GM12878 (cell line): ENCODE results near the gene THOC1. TPM values are rescaled to one million over a fixed set of nuclear protein-coding genes. Genes with fewer than 3 reads are reported as not detected.

Source experiments
- ATAC-seq: fragments of 200-7000 bp; cut with Tn5 transposase; 3 replicates; pipeline ENCODE4 v1.9.1; 2020; ENCODE audit warnings: mild to moderate bottlenecking, moderate library complexity
- BruUV-seq: library from RNA; stranded (reverse); fragments of 400-500 nt; replicated peaks from 2 replicates; lab custom pipeline; 2021; lab: Mats Ljungman, UMichigan
- CTCF ChIA-PET: fragments of 300-600 bp; sonication (Branson Sonifier 250); formaldehyde crosslinking; extraction: SDS; loops from one replicate; lab custom pipeline; 2021; ENCODE audit warnings: inconsistent platforms; lab: Yijun Ruan, JAX
- POLR2A ChIA-PET: fragments of 350-600 bp; formaldehyde crosslinking; extraction: SDS; loops from one replicate; lab custom pipeline; 2021; ENCODE audit warnings: inconsistent platforms; lab: Charles Lee
- RAD21 ChIA-PET: fragments of 300-600 bp; sonication (Branson Sonifier 250); formaldehyde crosslinking; loops from one replicate; lab custom pipeline; 2023; ENCODE audit warnings: antibody characterized with exemption; ENCODE audit not compliant: unreplicated experiment; lab: Charles Lee
- SMC1A ChIA-PET: fragments of 300-600 bp; sonication (Branson Sonifier 250); formaldehyde crosslinking; loops from one replicate; lab custom pipeline; 2023; ENCODE audit not compliant: unreplicated experiment, uncharacterized antibody; lab: Charles Lee
- DNase-seq: peaks from one replicate; pipeline ENCODE4 v3.0.0-alpha.2; 2011; ENCODE audit warnings: low read depth, low spot score
- FAIRE-seq: peaks from 3 replicates; lab custom pipeline; 2011; peaks lifted over from hg19 to GRCh38; lab: Jason Lieb, UNC
- H2AFZ ChIP-seq: 2 replicates; pipeline ENCODE4 v1.6.0; 2011; ENCODE audit warnings: low read depth, low read length, control low read depth; ENCODE audit not compliant: control insufficient read depth
- H3K27ac ChIP-seq: 2 replicates; pipeline ENCODE4 v1.5.1; 2011; ENCODE audit warnings: control low read depth; ENCODE audit not compliant: control insufficient read depth, insufficient read depth
- H3K27me3 ChIP-seq, 2 experiments: replicated peaks in 1 of 2; 2 replicates each; pipeline versions ENCODE4 v1.6.0 to v1.6.1; 2011; ENCODE audit warnings: low read length in 1 of 2; ENCODE audit not compliant: control insufficient read depth in 2 of 2, insufficient read depth in 2 of 2
- H3K36me3 ChIP-seq, 2 experiments: 2 replicates each; pipeline ENCODE4 v1.5.1; 2011; ENCODE audit warnings: low read length in 1 of 2; ENCODE audit not compliant: control insufficient read depth in 2 of 2, insufficient read depth in 2 of 2
- H3K4me1 ChIP-seq: 2 replicates; pipeline ENCODE4 v1.6.1; 2011; ENCODE audit warnings: mild to moderate bottlenecking, low read length, moderate library complexity, mixed read lengths; ENCODE audit not compliant: control insufficient read depth, insufficient read depth
- H3K4me2 ChIP-seq: 2 replicates; pipeline ENCODE4 v1.6.0; 2011; ENCODE audit warnings: control low read depth; ENCODE audit not compliant: control insufficient read depth, insufficient read depth
- H3K4me3 ChIP-seq: fragments of 200-600 bp; sonication (generic); 2 replicates; pipeline ENCODE4 v1.5.1; 2016
- H3K79me2 ChIP-seq: 2 replicates; pipeline ENCODE4 v1.6.0; 2011; ENCODE audit warnings: low read length; ENCODE audit not compliant: control insufficient read depth, insufficient read depth
- H3K9ac ChIP-seq: 2 replicates; pipeline ENCODE4 v1.8.0; 2011; ENCODE audit warnings: low read length, control low read depth, mixed read lengths; ENCODE audit not compliant: control insufficient read depth, insufficient read depth
- H3K9me3 ChIP-seq: replicated peaks from 3 replicates; pipeline ENCODE4 v1.5.1; 2011; ENCODE audit warnings: mild to moderate bottlenecking, low read length; ENCODE audit not compliant: control insufficient read depth, insufficient read depth
- H4K20me1 ChIP-seq: 2 replicates; pipeline ENCODE4 v1.6.0; 2011; ENCODE audit not compliant: control insufficient read depth, insufficient read depth
- CBX3 ChIP-seq: fragments of 200-600 bp; sonication (generic); IDR thresholded peaks from 2 replicates; pipeline ENCODE4 v1.6.1; 2016; ENCODE audit warnings: low read depth, borderline replicate concordance
- CREB1 ChIP-seq: IDR thresholded peaks from 2 replicates; pipeline ENCODE4 v1.6.1; 2012; ENCODE audit warnings: low read depth, mild to moderate bottlenecking, inconsistent platforms
- GABPA ChIP-seq: IDR thresholded peaks from 2 replicates; pipeline ENCODE4 v1.6.1; 2014; ENCODE audit warnings: antibody characterized with exemption, low read depth, mild to moderate bottlenecking, inconsistent platforms
- GATAD2B ChIP-seq: fragments of 450-650 bp; conservative IDR thresholded peaks from 2 replicates; pipeline ENCODE4 v1.6.1; 2017; ENCODE audit warnings: low read depth, mild to moderate bottlenecking, moderate library complexity
- HDAC6 ChIP-seq: fragments of 200-600 bp; sonication (generic); IDR thresholded peaks from one replicate; pipeline ENCODE4 v1.8.0; 2017; ENCODE audit warnings: antibody characterized with exemption; ENCODE audit not compliant: unreplicated experiment
- IRF4 ChIP-seq: IDR thresholded peaks from 2 replicates; pipeline ENCODE4 v1.6.1; 2011; ENCODE audit warnings: low read depth, low read length
- JUND ChIP-seq: IDR thresholded peaks from 2 replicates; pipeline ENCODE4 v1.6.1; 2012; ENCODE audit warnings: low read depth, mild to moderate bottlenecking, low read length, improper control_type of control experiment, moderate library complexity
- KLF5 ChIP-seq: fragments of 450-650 bp; IDR thresholded peaks from 2 replicates; pipeline ENCODE4 v1.6.1; 2014; ENCODE audit warnings: mild to moderate bottlenecking; ENCODE audit not compliant: partially characterized antibody
- NBN ChIP-seq: fragments of 450-650 bp; IDR thresholded peaks from 2 replicates; pipeline ENCODE4 v1.6.1; 2016
- NR2C1 ChIP-seq: fragments of 450-650 bp; IDR thresholded peaks from 2 replicates; pipeline ENCODE4 v1.6.1; 2017; ENCODE audit warnings: antibody characterized with exemption, mild to moderate bottlenecking, moderate library complexity
- NRF1 ChIP-seq: conservative IDR thresholded peaks from 2 replicates; pipeline ENCODE4 v1.6.1; 2011; ENCODE audit warnings: mild to moderate bottlenecking, low read depth, low read length, improper control_type of control experiment
- RAD51 ChIP-seq: fragments of 450-650 bp; IDR thresholded peaks from 2 replicates; pipeline ENCODE4 v1.6.1; 2016; ENCODE audit warnings: moderate library complexity, mild to moderate bottlenecking, inconsistent platforms
- RELA ChIP-seq: fragments of 450-650 bp; IDR thresholded peaks from 2 replicates; pipeline ENCODE4 v1.8.0; 2014; ENCODE audit warnings: borderline replicate concordance; ENCODE audit not compliant: partially characterized antibody
- SREBF1 ChIP-seq: IDR thresholded peaks from 2 replicates; pipeline ENCODE4 v1.6.1; 2012; ENCODE audit warnings: mild to moderate bottlenecking, low read length
- SRF ChIP-seq, 2 experiments: IDR thresholded peaks; 2 replicates each; pipeline ENCODE4 v1.6.1; 2011; ENCODE audit warnings: low read depth in 2 of 2, low read length in 2 of 2, mild to moderate bottlenecking in 1 of 2, moderate library complexity in 1 of 2
- TCF3 ChIP-seq: IDR thresholded peaks from 2 replicates; pipeline ENCODE4 v1.6.1; 2012; ENCODE audit warnings: low read depth, mild to moderate bottlenecking, low read length, borderline replicate concordance; ENCODE audit not compliant: insufficient read depth
- ZNF384 ChIP-seq: IDR thresholded peaks from 2 replicates; pipeline ENCODE4 v1.6.1; 2012; ENCODE audit warnings: low read depth, mild to moderate bottlenecking, low read length, improper control_type of control experiment, borderline replicate concordance
- WGBS: methylation state at CpG from one replicate; pipeline ENCODE4 v1.1.6; 2016; ENCODE audit warnings: low lambda C conversion rate; ENCODE audit not compliant: insufficient replicate concordance, insufficient coverage; ENCODE audit errors: missing lambda C conversion rate; 5-methylcytosine and 5-hydroxymethylcytosine counted together
- in situ Hi-C: fragments of 300-500 bp; cut with MboI; formaldehyde crosslinking; loops from 9 replicates; pipeline ENCODE4 v1.14.3; 2018; ENCODE audit warnings: mixed read lengths
- intact Hi-C: fragments of 100-400 bp; cut with micrococcal nuclease; formaldehyde crosslinking; loops from one replicate; pipeline ENCODE4 v1.14.2; 2022; ENCODE audit not compliant: unreplicated experiment
- polyA plus RNA-seq, 11 experiments: library from polyadenylated mRNA; depleted of rRNA in 4 of 11; unstranded in 6 of 11; stranded (reverse) in 5 of 11; fragments of >200 nt; fragmentation: Nextera tagmentation in 4 of 11; fragmentation: Illumina TruSeq in 1 of 11; extraction: Ambion mirVana in 4 of 11; extraction: Trizol in 1 of 11; gene quantifications; 1 replicate in 1 of 11; 2 replicates in 10 of 11; pipeline versions ENCODE4 v1.2.1 to v1.2.3, GENCODE V29; 2011 to 2016; ENCODE audit warnings: inconsistent platforms in 2 of 11, missing spikeins in 2 of 11, low read depth in 1 of 11
- total RNA-seq, 4 experiments: library from RNA; depleted of rRNA in 3 of 4; stranded (reverse); fragments of >200 nt in 3 of 4; fragmentation: Illumina TruSeq in 1 of 4; extraction: Trizol in 1 of 4; gene quantifications; 2 replicates each; pipeline versions ENCODE4 v1.2.1 to v1.2.3, GENCODE V29; 2013 to 2021

THOC1 gene
- total and polyA plus RNA-seq, 10 of the 15 experiments (the other 5 are each of a cell fraction or from before 2014, with no cell fraction given) = 32.8 to 99.8 (median 49.0) TPM

- no peak for FAIRE-seq
- WGBS = 35% methylated on average over 7 of the region's 7 CpGs
- no peak for TF ChIP-seq JUND
- no peak for TF ChIP-seq ZNF384
- TF ChIP-seq RELA = no peak
- no peak for TF ChIP-seq GABPA
- no peak for TF ChIP-seq HDAC6
- TF ChIP-seq TCF3 = no peak
- TF ChIP-seq GATAD2B = no peak
- TF ChIP-seq NBN = no peak
- TF ChIP-seq NRF1 = no peak
- TF ChIP-seq KLF5 = no peak
- no peak for TF ChIP-seq RAD51
- TF ChIP-seq CREB1 = no peak
- no peak for TF ChIP-seq IRF4
- TF ChIP-seq SREBF1 = no peak
- no peak for TF ChIP-seq CBX3
- TF ChIP-seq SRF (IDR thresholded peaks at IDR 0.05; ENCODE audit: low read depth in 2 of 2, low read length in 2 of 2) = no peak
- no peak for TF ChIP-seq NR2C1
- H3K9ac ChIP-seq = no peak overlapping the region
- BruUV-seq = no TSS peak
- ChIA-PET POLR2A (no interaction called here), SMC1A (no interaction called here), RAD21 (no interaction called here), CTCF (no interaction called here)
- ATAC-seq = no peak
- no peak overlapping the region for H3K4me2 ChIP-seq
- H3K4me1 ChIP-seq = no peaks in the 10 kb centered on the region
- no peaks in the 10 kb centered on the region for H3K79me2 ChIP-seq
- H3K4me3 ChIP-seq = no peak overlapping the region
- H3K36me3 ChIP-seq = no peaks in the 10 kb centered on the region
- in situ Hi-C loops (no loop called here), intact Hi-C loops (no loop called here)
- no peak overlapping the region for H2AFZ ChIP-seq
- no peaks in the 10 kb centered on the region for H3K9me3 ChIP-seq
- no peak for DNase-seq
- H4K20me1 ChIP-seq = no peaks in the 10 kb centered on the region
- H3K27ac ChIP-seq = no peak overlapping the region
- H3K27me3 ChIP-seq = no peaks in the 10 kb centered on the region
Measured at GRCh38 chr18:302097-302496, 34.2 kb upstream of the THOC1 start.
